Neural progenitor cell (in vitro differentiated cells): Measurements from ENCODE around the gene TMCC3.

Experiments
- EZH2 ChIP-seq: fragments of 200-600 bp; sonication (generic); IDR thresholded peaks from 2 replicates; pipeline ENCODE4 v1.6.1; 2017; ENCODE audit warnings: antibody characterized with exemption, mild to moderate bottlenecking, moderate library complexity
- TF ChIP-seq, protein P1 (sequence below): fragments of 200-600 bp; sonication (generic); IDR thresholded peaks from 2 replicates; pipeline ENCODE4 v1.5.1; 2017; ENCODE audit warnings: antibody characterized with exemption, mild to moderate bottlenecking

DNA sequence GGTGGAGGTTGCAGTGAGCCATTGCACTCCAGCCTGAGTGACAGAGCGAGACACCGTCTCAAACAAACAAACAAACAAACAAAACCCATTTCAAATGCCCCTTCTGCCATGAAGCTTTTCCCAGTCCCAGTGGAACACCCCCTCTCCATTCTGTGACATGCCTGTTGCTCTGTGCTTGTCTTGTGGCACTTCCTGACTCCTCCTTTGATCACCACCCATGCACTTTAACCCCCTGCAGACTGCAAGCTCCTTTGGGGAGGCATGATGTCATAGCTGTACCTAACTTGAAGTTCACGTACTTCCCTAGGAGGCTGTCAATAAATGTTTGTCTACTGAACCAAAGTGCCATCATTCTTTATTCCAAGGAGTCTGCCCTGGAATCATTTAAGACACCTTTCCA lies 64.7 kb downstream of the TMCC3 start:
- TF ChIP-seq, protein P1, sequence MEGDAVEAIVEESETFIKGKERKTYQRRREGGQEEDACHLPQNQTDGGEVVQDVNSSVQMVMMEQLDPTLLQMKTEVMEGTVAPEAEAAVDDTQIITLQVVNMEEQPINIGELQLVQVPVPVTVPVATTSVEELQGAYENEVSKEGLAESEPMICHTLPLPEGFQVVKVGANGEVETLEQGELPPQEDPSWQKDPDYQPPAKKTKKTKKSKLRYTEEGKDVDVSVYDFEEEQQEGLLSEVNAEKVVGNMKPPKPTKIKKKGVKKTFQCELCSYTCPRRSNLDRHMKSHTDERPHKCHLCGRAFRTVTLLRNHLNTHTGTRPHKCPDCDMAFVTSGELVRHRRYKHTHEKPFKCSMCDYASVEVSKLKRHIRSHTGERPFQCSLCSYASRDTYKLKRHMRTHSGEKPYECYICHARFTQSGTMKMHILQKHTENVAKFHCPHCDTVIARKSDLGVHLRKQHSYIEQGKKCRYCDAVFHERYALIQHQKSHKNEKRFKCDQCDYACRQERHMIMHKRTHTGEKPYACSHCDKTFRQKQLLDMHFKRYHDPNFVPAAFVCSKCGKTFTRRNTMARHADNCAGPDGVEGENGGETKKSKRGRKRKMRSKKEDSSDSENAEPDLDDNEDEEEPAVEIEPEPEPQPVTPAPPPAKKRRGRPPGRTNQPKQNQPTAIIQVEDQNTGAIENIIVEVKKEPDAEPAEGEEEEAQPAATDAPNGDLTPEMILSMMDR, result no peak
- TF ChIP-seq EZH2, result no peak
